Measurements from ENCODE around the gene DCTD. TPM values are rescaled to one million over a fixed set of nuclear protein-coding genes. Genes with fewer than 3 reads are reported as not detected.

DCTD gene
- total RNA-seq, 1 experiment from 2014 or later = 100 TPM

DNA sequence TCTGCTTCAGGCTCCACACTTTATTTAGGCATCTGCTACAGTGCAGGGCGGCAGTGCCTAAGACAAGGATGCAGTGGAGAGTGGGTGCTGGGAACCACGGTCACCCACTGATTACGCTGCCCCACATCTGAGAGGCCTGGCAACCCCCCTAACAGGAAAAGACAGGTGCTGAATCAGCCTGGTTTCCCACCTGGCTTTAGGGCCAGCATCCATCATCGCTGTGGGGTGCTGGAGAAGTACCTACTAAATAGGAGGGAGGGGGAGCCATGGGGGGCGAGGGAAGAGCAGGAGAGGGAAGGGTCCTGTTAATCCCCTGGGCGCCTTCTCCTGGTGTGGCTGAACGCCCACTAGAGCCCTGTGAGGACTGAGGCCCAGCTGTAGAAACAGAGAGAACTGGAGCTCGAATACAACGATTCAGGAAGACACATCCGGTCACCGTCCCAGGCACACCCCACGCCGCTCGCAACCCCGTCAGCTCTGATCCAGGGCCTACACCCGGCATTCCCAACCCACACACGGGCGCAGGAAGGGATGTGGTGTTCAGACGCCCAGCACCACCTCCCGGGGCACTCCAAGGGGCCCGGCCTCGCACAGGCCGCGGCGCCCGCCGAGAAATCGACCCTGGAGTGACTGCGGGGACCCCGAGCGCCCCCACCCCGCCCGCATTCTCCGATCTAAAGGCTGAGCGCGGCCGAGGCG is 554 bp downstream of the DCTD start:
- no peaks in the 10 kb centered on the region for H3K9me3 ChIP-seq (ENCODE audit: control insufficient read depth, low read depth, low read length)

More for the DNA sequence above, 554 bp downstream of the DCTD start:
- H3K9ac ChIP-seq (ENCODE audit: extremely low read depth, insufficient read length, low read length) = peak overlapping the region; percentile 59
- peak overlapping the region; percentile 81 for H3K18ac ChIP-seq (ENCODE audit: insufficient read length, low read depth, low read length)
- no peaks in the 10 kb centered on the region for H3K23me2 ChIP-seq (ENCODE audit: insufficient read length, low read depth, low read length, poor library complexity, severe bottlenecking)
- no peak overlapping the region for H2AFZ ChIP-seq (ENCODE audit: low read length)
- WGBS (ENCODE audit: extremely low coverage, insufficient read length, low lambda C conversion rate) = no CpG with 5 or more reads among the region's 38 CpGs
- H2BK20ac ChIP-seq (ENCODE audit: low read depth, low read length, poor library complexity, severe bottlenecking) = no peak overlapping the region
- H2BK15ac ChIP-seq (ENCODE audit: low read depth, low read length) = no peak overlapping the region
- no peak overlapping the region for H4K8ac ChIP-seq (replicated peaks; ENCODE audit: insufficient read length, low read depth, low read length)
- no peak overlapping the region for H2BK120ac ChIP-seq (ENCODE audit: low read depth, low read length, poor library complexity, severe bottlenecking)
- no peaks in the 10 kb centered on the region for H3K79me2 ChIP-seq (ENCODE audit: insufficient read depth, low read length)
- peaks cover 22 to 27% of the 10 kb centered on the region in 2 experiments for H3K4me1 Mint-ChIP-seq
- peaks cover 6% of the 10 kb centered on the region for H3K27me3 Mint-ChIP-seq (ENCODE audit: low read depth)
- peak overlapping the region; percentile 84 to 89 for H3K4me3 Mint-ChIP-seq
- H3K27ac ChIP-seq (ENCODE audit: insufficient read length, low read depth, low read length) = no peak overlapping the region
- no peak overlapping the region for H3K23ac ChIP-seq (ENCODE audit: insufficient read length, low read depth, low read length)
- H2AK5ac ChIP-seq (ENCODE audit: insufficient read length, low read length) = no peak overlapping the region
- peak; percentile 45 for DNase-seq
- H4K5ac ChIP-seq (ENCODE audit: insufficient read length, low read depth, low read length) = no peak overlapping the region
- H4K91ac ChIP-seq (ENCODE audit: insufficient read length, low read depth, low read length) = no peak overlapping the region
- H3K27me3 ChIP-seq (ENCODE audit: insufficient read depth, low read length) = no peaks in the 10 kb centered on the region
- no peak overlapping the region for H2BK12ac ChIP-seq (ENCODE audit: insufficient read length, low read depth, low read length)
- H3K9me3 Mint-ChIP-seq = no peaks in the 10 kb centered on the region
- no peak overlapping the region for H3K4ac ChIP-seq (ENCODE audit: low read depth, low read length)
- H3K36me3 Mint-ChIP-seq (ENCODE audit: insufficient read depth in 1 of 3, low read depth in 3 of 3) = peaks cover 10 to 36% (median 35%) of the 10 kb centered on the region in 3 experiments; a peak in 6 of 7 replicates
- TF ChIP-seq, protein P1, sequence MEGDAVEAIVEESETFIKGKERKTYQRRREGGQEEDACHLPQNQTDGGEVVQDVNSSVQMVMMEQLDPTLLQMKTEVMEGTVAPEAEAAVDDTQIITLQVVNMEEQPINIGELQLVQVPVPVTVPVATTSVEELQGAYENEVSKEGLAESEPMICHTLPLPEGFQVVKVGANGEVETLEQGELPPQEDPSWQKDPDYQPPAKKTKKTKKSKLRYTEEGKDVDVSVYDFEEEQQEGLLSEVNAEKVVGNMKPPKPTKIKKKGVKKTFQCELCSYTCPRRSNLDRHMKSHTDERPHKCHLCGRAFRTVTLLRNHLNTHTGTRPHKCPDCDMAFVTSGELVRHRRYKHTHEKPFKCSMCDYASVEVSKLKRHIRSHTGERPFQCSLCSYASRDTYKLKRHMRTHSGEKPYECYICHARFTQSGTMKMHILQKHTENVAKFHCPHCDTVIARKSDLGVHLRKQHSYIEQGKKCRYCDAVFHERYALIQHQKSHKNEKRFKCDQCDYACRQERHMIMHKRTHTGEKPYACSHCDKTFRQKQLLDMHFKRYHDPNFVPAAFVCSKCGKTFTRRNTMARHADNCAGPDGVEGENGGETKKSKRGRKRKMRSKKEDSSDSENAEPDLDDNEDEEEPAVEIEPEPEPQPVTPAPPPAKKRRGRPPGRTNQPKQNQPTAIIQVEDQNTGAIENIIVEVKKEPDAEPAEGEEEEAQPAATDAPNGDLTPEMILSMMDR (conservative IDR thresholded peaks at IDR 0.05) = no peak
- H3K4me1 ChIP-seq (ENCODE audit: insufficient read depth, low read length) = no peaks in the 10 kb centered on the region
- H3K27ac Mint-ChIP-seq = peak overlapping the region in 2 of 3 experiments; percentile 3 to 96; a peak in 4 of 7 replicates
- H3K56ac ChIP-seq (ENCODE audit: insufficient read length, low read depth, low read length) = no peak overlapping the region
- no peak overlapping the region for H3T11ph ChIP-seq (ENCODE audit: low read length)
- H2BK5ac ChIP-seq (ENCODE audit: insufficient read length, low read length) = no peak overlapping the region
- no peaks in the 10 kb centered on the region for H3K79me1 ChIP-seq (ENCODE audit: insufficient read depth, low read depth, low read length, poor library complexity, severe bottlenecking)
- H3K14ac ChIP-seq (ENCODE audit: insufficient read depth, low read length) = peak overlapping the region; percentile 92
- H4K20me1 ChIP-seq (ENCODE audit: control insufficient read depth, insufficient read depth, insufficient read length) = no peaks in the 10 kb centered on the region
- peak overlapping the region; percentile 58 for H3K4me2 ChIP-seq (ENCODE audit: insufficient read depth, insufficient read length, low read length)
